Vagina (tissue), 2 donors: ENCODE results near the gene SLC25A21. TPM values are rescaled to one million over a fixed set of nuclear protein-coding genes. Genes with fewer than 3 reads are reported as not detected.
"Not testable (repeated sequence)": the region's sequence is repeated elsewhere in the genome, so short reads cannot be mapped to it uniquely, and the experiment has no call there.

Source experiments
- DNase-seq, 2 donors: peaks; one replicate each; pipeline ENCODE4 v3.0.0-alpha.2; 2017; ENCODE audit errors: extremely low spot score in 2 of 2
- H3K27ac ChIP-seq: fragments of 200-600 bp; sonication (generic); one replicate; pipeline ENCODE4 v1.5.1; 2019
- H3K27me3 ChIP-seq: fragments of 200-600 bp; sonication (generic); one replicate; pipeline ENCODE4 v1.5.1; 2019
- H3K36me3 ChIP-seq, 2 donors: fragments of 200-600 bp; sonication (generic); one replicate each; pipeline ENCODE4 v1.5.1; 2017 to 2019
- H3K4me1 ChIP-seq: fragments of 200-600 bp; sonication (generic); one replicate; pipeline ENCODE4 v1.5.1; 2019
- H3K4me3 ChIP-seq, 2 donors: fragments of 200-600 bp; sonication (generic); 1 replicate in 1 of 2; 2 replicates in 1 of 2; pipeline ENCODE4 v1.5.1; 2016 to 2019
- H3K9me3 ChIP-seq: fragments of 200-600 bp; sonication (generic); one replicate; pipeline ENCODE4 v1.5.1; 2019
- POLR2A ChIP-seq, 2 donors: fragments of 450-650 bp; IDR thresholded peaks; one replicate each; pipeline ENCODE4 v1.6.1; 2017; ENCODE audit warnings: antibody characterized with exemption in 2 of 2, mild to moderate bottlenecking in 2 of 2, moderate library complexity in 2 of 2
- POLR2AphosphoS5 ChIP-seq, 2 donors: sonication (generic); formaldehyde crosslinking; IDR thresholded peaks; one replicate each; pipeline ENCODE4 v1.9.0; 2017; ENCODE audit warnings: antibody characterized with exemption in 2 of 2, mild to moderate bottlenecking in 2 of 2, low read depth in 1 of 2; ENCODE audit not compliant: insufficient read depth in 1 of 2
- intact Hi-C: fragments of 100-400 bp; cut with DNase I; formaldehyde crosslinking; loops from one replicate; pipeline ENCODE4 v1.15.1; 2023
- total RNA-seq: library from RNA; depleted of rRNA; stranded (reverse); fragments of >200 nt; gene quantifications from one replicate; pipeline ENCODE4 v1.2.3, GENCODE V29; 2016
- TF ChIP-seq, protein P1 (sequence below), 3 experiments: fragments of 450-650 bp in 2 of 3; fragments of 200-600 bp in 1 of 3; sonication (generic) in 1 of 3; IDR thresholded peaks; one replicate each; pipeline ENCODE4 v1.5.1; 2017 to 2019; ENCODE audit warnings: antibody characterized with exemption in 3 of 3, mild to moderate bottlenecking in 2 of 3, moderate library complexity in 2 of 3

SLC25A21 gene
- total RNA-seq, 1 donor from 2014 or later = 0.49 TPM

DNA sequence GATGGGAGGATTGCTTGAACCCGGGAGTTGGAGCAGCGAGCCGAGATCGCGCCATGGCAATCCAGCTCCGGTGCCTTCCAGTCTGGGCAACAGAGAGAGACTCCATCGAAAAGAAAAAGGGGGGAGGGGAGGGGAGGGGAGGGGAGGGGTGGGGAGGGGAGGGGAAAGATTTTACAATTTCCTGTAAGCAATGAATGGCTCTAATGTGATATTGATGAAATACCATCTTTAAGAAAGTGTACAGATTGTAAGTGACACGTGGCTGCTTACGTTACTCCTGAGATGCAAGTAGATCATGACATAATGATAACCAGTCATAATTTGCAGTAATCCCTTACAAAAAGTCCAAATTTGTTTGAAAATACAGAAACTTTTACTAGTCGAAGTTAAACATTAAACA is 1.4 kb downstream of the SLC25A21 start:
- H3K9me3 ChIP-seq = no peaks in the 10 kb centered on the region
- no peak for DNase-seq
- intact Hi-C loops = no loop called here
- H3K4me1 ChIP-seq = peaks cover 9% of the 10 kb centered on the region
- H3K27me3 ChIP-seq = no peaks in the 10 kb centered on the region
- H3K36me3 ChIP-seq = no peaks in the 10 kb centered on the region
- no peak for TF ChIP-seq POLR2AphosphoS5 (IDR thresholded peaks at IDR 0.05; ENCODE audit: insufficient read depth in 1 of 2, low read depth in 1 of 2)
- no peak for TF ChIP-seq POLR2A (IDR thresholded peaks at IDR 0.05)
- TF ChIP-seq, protein P1, sequence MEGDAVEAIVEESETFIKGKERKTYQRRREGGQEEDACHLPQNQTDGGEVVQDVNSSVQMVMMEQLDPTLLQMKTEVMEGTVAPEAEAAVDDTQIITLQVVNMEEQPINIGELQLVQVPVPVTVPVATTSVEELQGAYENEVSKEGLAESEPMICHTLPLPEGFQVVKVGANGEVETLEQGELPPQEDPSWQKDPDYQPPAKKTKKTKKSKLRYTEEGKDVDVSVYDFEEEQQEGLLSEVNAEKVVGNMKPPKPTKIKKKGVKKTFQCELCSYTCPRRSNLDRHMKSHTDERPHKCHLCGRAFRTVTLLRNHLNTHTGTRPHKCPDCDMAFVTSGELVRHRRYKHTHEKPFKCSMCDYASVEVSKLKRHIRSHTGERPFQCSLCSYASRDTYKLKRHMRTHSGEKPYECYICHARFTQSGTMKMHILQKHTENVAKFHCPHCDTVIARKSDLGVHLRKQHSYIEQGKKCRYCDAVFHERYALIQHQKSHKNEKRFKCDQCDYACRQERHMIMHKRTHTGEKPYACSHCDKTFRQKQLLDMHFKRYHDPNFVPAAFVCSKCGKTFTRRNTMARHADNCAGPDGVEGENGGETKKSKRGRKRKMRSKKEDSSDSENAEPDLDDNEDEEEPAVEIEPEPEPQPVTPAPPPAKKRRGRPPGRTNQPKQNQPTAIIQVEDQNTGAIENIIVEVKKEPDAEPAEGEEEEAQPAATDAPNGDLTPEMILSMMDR (IDR thresholded peaks at IDR 0.05) = no peak
- H3K27ac ChIP-seq = no peak overlapping the region
- H3K4me3 ChIP-seq = no peak overlapping the region

DNA sequence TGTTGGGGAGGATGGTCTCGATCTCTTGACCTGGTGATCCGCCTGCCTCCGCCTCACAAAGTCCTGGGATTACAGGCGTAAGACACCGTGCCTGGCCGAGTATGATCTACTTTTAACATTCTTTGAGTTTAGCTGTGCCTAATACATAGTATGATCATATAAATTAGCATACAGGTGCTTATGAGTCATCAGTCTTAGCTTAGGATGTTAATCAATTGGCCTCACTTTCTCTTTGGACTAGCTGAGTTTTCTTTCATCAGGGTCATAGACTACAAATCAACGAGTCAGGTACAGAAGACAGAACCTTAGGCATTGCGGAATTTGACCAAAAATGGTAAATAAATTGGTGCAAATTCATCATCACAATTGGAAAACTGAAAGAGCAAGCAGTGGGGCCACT is 2.2 kb downstream of the SLC25A21 start:
- Histone ChIP-seq H3K27me3 (no peaks in the 10 kb centered on the region), H3K36me3 (no peaks in the 10 kb centered on the region), H3K27ac (no peak overlapping the region), H3K4me1 (peaks cover 9% of the 10 kb centered on the region), H3K9me3 (no peaks in the 10 kb centered on the region), H3K4me3 (no peak overlapping the region)
- DNase-seq = no peak
- intact Hi-C loops = no loop called here
- TF ChIP-seq, protein P1 (IDR thresholded peaks at IDR 0.05) = no peak
- no peak for TF ChIP-seq POLR2AphosphoS5 (IDR thresholded peaks at IDR 0.05; ENCODE audit: insufficient read depth in 1 of 2, low read depth in 1 of 2)
- TF ChIP-seq POLR2A (IDR thresholded peaks at IDR 0.05) = no peak

DNA sequence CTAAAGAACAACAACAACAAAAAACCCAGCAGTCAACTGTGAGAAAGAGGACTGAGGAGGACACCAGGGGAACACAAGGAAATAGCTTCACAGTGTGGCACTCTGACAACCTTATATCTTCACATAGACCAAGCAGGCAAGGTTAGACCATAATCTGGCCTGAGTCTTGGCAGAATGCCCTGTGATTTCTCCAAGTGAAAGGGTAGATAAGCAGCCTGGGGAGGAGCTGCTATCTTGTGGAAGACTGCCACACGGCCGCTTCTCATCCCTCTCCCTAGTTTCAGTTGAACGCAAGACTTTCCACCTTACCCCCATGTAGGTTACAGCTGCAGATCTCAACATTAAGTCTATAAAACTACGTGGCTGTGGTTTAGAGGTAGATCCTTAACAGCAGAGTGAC is 3.7 kb downstream of the SLC25A21 start:
- Histone ChIP-seq H3K4me1 (peaks cover 9% of the 10 kb centered on the region), H3K27ac (no peak overlapping the region), H3K9me3 (no peaks in the 10 kb centered on the region), H3K27me3 (no peaks in the 10 kb centered on the region), H3K4me3 (no peak overlapping the region), H3K36me3 (no peaks in the 10 kb centered on the region)
- no peak for DNase-seq
- TF ChIP-seq, protein P1 (IDR thresholded peaks at IDR 0.05) = no peak
- TF ChIP-seq POLR2AphosphoS5 (IDR thresholded peaks at IDR 0.05; ENCODE audit: insufficient read depth in 1 of 2, low read depth in 1 of 2) = no peak
- TF ChIP-seq POLR2A (IDR thresholded peaks at IDR 0.05) = no peak
- intact Hi-C loops = no loop called here

DNA sequence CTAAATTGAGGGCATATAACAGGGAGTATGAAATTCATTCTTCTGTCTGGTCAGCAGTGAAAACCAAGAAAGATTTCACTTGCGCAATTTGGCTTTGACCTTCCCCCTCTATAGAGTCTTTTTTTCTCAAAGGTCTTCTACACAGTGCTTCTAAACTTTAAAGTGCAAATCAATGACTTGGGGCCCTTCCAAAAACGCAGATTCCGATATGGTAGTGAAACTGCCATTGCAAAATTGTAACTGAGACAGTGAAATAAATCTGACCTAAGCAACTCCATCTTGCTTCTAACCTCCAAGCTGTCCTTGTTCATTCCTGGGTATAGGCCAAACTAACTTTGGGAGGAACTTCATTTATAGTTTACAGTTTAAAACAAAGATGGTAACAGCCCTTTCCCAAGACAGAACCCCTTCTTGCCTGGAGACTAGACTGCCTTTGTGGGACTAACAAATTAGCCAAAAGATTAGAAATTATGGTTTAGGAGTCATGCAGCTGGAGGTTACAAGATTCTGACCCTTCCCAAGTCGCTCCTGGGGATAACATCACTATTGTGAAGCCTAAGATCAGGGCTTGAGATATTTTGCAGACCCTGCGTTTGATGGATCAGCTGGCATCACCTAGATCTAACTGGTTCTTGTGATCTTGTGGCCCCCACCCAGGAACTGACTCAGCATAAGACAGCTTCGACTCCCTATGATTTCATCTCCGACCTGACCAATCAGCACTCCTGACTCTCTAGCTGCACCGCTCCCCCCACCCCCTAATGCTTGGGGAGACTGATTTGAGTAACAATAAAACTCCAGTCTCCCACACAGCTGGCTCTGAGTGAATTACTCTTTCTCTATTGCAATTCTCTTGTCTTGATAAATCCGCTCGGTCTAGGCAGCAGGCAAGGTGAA is 5.0 kb downstream of the SLC25A21 start:
- DNase-seq = no peak
- Histone ChIP-seq H3K9me3 (no peaks in the 10 kb centered on the region), H3K36me3 (no peaks in the 10 kb centered on the region), H3K4me1 (no peaks in the 10 kb centered on the region), H3K4me3 (no peak overlapping the region), H3K27me3 (no peaks in the 10 kb centered on the region), H3K27ac (no peak overlapping the region)
- TF ChIP-seq POLR2A (IDR thresholded peaks at IDR 0.05) (no peak), POLR2AphosphoS5 (IDR thresholded peaks at IDR 0.05; ENCODE audit: insufficient read depth in 1 of 2, low read depth in 1 of 2) (no peak)
- TF ChIP-seq, protein P1 (IDR thresholded peaks at IDR 0.05) = no peak
- intact Hi-C loops = no loop called here

DNA sequence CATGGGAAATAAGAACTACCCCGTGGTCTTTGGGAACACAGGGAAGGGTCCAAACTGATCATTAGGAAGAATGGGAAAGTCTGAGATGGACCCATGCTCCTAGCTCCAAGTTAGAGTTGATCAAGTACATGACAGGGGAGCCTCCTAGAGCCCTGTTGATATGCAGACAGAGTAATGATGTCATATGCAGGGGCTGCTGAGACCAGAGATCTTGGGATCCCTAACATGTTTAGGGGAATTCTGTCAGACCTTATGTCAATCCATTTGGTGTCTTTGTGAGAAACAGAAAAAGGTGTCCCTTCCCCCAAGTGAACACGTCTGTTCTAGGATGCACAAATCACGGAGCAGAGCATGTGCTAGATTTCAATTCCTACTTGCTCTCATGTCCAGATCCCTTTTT is 6.6 kb downstream of the SLC25A21 start:
- H3K27me3 ChIP-seq = no peaks in the 10 kb centered on the region
- H3K27ac ChIP-seq = no peak overlapping the region
- no peaks in the 10 kb centered on the region for H3K4me1 ChIP-seq
- DNase-seq = no peak
- no peaks in the 10 kb centered on the region for H3K9me3 ChIP-seq
- intact Hi-C loops = no loop called here
- no peak overlapping the region for H3K4me3 ChIP-seq
- no peaks in the 10 kb centered on the region for H3K36me3 ChIP-seq
- TF ChIP-seq, protein P1 (IDR thresholded peaks at IDR 0.05) = no peak
- TF ChIP-seq POLR2AphosphoS5 (IDR thresholded peaks at IDR 0.05; ENCODE audit: insufficient read depth in 1 of 2, low read depth in 1 of 2) (no peak), POLR2A (IDR thresholded peaks at IDR 0.05) (no peak)

DNA sequence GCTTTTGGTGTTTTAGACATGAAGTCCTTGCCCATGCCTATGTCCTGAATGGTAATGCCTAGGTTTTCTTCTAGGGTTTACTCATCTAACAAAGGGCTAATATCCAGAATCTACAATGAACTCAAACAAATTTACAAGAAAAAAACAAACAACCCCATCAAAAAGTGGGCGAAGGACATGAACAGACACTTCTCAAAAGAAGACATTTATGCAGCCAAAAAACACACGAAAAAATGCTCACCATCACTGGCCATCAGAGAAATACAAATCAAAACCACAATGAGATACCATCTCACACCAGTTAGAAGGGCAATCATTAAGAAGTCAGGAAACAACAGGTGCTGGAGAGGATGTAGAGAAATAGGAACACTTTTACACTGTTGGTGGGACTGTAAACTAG is 10.1 kb downstream of the SLC25A21 start:
- intact Hi-C loops, H3K4me3 ChIP-seq, H3K9me3 ChIP-seq, H3K27ac ChIP-seq, H3K4me1 ChIP-seq, DNase-seq, H3K36me3 ChIP-seq, H3K27me3 ChIP-seq: not testable (repeated sequence)
